GM13977 (cell line): ENCODE results near the gene METTL16.
"Not testable (repeated sequence)": the region's sequence is repeated elsewhere in the genome, so short reads cannot be mapped to it uniquely, and the experiment has no call there.

ENCODE experiments used
- DNase-seq: peaks from one replicate; pipeline ENCODE4 v3.0.0; 2012; ENCODE audit warnings: low spot score
- in situ Hi-C: fragments of 300-500 bp; cut with MboI; formaldehyde crosslinking; loops from one replicate; pipeline ENCODE4 v1.12.0; 2022; ENCODE audit warnings: low sequenced_read_pairs, low pct_unique_long_range_greater_than_20kb, mixed read lengths, inconsistent platforms; ENCODE audit not compliant: unreplicated experiment
- TF ChIP-seq, protein P1 (sequence below): IDR thresholded peaks from 2 replicates; pipeline ENCODE4 v1.5.1; 2012; ENCODE audit warnings: mild to moderate bottlenecking, control low read depth; ENCODE audit not compliant: insufficient read depth; ENCODE audit errors: extremely low read depth, missing control alignments

METTL16 gene

DNA sequence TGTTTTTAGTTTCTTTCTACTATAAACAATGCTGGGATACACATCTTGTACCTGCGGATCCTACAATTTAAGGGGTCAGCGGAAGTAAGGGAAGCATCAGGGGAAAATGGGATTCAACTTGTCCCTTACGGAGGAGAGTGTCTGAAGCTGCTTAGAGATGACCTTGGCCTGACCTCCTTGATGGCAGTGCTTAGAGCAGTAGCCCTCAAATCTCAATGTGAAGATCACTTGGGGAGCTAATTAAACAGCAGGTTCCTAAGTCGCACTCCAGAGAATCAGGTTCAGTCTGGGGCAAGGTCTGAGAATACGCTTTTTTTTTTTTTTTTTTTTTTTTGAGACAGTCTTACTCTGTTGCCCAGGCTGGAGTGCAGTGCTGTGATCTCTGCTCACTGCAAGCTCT lies 9.6 kb upstream of the METTL16 start:
- TF ChIP-seq, protein P1, sequence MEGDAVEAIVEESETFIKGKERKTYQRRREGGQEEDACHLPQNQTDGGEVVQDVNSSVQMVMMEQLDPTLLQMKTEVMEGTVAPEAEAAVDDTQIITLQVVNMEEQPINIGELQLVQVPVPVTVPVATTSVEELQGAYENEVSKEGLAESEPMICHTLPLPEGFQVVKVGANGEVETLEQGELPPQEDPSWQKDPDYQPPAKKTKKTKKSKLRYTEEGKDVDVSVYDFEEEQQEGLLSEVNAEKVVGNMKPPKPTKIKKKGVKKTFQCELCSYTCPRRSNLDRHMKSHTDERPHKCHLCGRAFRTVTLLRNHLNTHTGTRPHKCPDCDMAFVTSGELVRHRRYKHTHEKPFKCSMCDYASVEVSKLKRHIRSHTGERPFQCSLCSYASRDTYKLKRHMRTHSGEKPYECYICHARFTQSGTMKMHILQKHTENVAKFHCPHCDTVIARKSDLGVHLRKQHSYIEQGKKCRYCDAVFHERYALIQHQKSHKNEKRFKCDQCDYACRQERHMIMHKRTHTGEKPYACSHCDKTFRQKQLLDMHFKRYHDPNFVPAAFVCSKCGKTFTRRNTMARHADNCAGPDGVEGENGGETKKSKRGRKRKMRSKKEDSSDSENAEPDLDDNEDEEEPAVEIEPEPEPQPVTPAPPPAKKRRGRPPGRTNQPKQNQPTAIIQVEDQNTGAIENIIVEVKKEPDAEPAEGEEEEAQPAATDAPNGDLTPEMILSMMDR, result no peak
- in situ Hi-C loops, result no loop called here
- DNase-seq, result no peak

- in situ Hi-C loops, result no loop called here
- TF ChIP-seq, protein P1, result no peak
- DNase-seq, result no peak
Observed at GRCh38 chr17:2517539-2517938, 5.9 kb upstream of the METTL16 start.

GRCh38 chr17:2511138-2511461 lies 588 bp downstream of the METTL16 start:
- TF ChIP-seq, protein P1, result no peak
- in situ Hi-C loops, result no loop called here
- no peak for DNase-seq

- no peak for DNase-seq
- in situ Hi-C loops, result no loop called here
- TF ChIP-seq, protein P1, result no peak
Observed at GRCh38 chr17:2510559-2510958, 1.1 kb downstream of the METTL16 start.

GRCh38 chr17:2508035-2508434 lies 3.7 kb downstream of the METTL16 start:
- DNase-seq, result no peak
- in situ Hi-C loops, result no loop called here
- TF ChIP-seq, protein P1, result no peak

DNA sequence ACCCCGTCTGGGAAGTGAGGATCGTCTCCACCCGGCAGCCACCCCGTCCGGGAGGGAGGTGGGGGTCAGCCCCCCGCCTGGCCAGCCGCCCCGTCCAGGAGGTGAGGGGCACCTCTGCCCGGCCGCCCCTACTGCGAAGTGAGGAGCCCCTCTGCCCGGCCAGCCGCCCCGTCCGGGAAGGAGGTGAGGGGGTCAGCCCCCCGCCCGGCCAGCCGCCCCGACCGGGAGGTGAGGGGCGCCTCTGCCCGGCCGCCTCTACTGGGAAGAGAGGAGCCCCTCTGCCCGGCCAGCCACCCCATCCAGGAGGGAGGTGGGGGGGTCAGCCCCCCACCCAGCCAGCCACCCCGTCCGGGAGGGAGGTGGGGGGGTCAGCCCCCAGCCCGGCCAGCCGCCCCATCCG lies 4.7 kb downstream of the METTL16 start:
- in situ Hi-C loops, DNase-seq: not testable (repeated sequence)

- no peak for DNase-seq
- TF ChIP-seq, protein P1, result no peak
- in situ Hi-C loops, result no loop called here
Observed at GRCh38 chr17:2503627-2504026, 8.1 kb downstream of the METTL16 start.
